GM21723 (cell line): ENCODE measurements around the gene TAL2.
A peak's percentile ranks its signal among the peaks of the same experiment; 100 is the strongest.
"Not testable (repeated sequence)": the region's sequence is repeated elsewhere in the genome, so short reads cannot be mapped to it uniquely, and the experiment has no call there.

Source experiments
- ATAC-seq: cut with Tn5 transposase; IDR thresholded peaks from one replicate; pipeline ENCODE4 v1.9.1; 2021; ENCODE audit warnings: mild to moderate bottlenecking, moderate library complexity; ENCODE audit not compliant: unreplicated experiment

Gene TAL2

DNA sequence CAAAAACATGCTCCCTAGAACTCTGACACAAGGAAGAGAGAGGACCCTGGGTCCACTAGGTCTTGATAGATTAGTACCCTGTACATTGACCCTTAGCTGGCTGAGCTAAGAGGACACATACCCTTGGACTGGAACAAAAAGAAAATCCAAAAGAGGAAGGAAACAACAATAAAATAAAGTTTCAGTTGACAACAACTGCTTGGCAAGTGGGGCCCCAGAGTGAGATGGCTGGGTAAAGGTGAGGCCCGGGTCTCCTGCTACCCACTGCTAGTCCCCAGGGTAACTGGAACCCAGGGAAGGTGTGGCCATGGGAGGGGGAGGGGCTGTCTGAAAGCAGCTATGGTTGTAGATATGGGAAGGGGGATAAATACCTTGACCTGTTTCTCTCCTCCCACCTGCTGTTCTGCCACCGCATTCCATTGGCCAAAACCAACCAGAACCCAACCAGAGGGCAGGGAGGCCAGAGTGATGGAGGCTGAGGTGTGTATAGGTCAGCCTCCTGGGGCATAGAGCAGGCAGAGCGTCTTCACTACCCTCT, 11.7 kb downstream of the TAL2 start:
- ATAC-seq: no peak

DNA sequence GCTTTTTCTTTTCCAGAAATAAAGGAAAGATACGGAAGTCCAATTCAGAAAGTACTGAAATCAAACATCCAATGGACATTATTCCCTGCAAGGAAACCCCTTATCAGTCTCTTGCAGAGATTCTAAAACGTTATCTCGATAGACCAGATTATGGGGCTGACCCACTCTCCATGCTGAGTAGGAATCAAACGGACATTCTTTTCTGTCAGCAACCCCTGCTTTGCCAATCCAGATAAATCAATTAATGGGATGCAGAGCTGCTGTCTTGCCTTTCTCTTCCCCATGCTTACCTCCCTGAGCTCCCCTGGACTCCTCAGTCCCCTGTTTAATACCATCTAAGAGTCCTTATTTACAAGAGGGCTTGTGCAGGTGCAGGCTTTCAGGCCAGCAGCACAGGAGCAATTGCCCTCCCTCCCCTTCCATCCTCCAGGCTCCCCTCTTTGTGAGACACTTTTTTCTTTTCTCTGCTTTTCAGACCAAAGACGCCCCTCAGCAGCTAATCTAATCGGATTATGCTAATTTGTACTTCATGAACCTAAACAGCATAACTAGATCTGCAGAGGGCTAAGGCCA, 14.2 kb downstream of the TAL2 start:
- no peak for ATAC-seq

DNA sequence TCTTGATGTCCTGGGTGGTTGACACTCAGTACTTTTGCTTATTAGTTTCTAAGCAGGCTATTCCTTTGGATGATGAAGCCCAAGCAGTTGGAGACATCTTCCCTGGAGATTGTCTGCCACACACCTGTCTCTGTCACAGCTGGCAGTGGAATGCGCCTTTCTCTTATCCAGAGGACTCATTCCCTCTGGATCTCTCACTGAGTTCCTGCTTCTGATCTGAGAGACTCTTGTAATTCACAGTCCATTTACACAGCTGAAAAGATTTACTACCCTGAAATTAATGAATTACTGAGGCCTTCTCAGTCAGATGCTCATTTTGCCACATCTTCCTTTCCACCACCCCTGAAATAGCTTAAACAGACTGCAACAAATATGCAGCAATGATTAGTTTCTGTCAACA, 15.9 kb downstream of the TAL2 start:
- ATAC-seq: no peak

DNA sequence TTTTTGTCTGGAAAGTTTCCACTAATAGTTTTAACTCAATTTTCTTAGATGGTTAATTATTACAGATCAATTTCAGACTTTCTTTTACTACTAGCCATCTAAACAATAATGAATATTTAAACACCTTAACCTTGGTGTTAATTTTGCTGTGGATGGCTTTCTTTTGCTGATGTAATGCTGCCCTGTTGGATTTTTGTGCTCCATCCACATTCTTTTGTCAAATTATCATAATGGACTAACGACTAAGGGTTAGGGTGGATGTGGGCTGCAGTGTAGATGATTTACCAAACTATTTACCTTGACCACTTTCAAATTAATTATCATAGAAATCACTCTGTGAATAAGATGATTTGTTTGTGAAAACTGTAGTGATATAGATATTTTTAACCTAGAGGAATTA, 16.5 kb downstream of the TAL2 start:
- no peak for ATAC-seq

DNA sequence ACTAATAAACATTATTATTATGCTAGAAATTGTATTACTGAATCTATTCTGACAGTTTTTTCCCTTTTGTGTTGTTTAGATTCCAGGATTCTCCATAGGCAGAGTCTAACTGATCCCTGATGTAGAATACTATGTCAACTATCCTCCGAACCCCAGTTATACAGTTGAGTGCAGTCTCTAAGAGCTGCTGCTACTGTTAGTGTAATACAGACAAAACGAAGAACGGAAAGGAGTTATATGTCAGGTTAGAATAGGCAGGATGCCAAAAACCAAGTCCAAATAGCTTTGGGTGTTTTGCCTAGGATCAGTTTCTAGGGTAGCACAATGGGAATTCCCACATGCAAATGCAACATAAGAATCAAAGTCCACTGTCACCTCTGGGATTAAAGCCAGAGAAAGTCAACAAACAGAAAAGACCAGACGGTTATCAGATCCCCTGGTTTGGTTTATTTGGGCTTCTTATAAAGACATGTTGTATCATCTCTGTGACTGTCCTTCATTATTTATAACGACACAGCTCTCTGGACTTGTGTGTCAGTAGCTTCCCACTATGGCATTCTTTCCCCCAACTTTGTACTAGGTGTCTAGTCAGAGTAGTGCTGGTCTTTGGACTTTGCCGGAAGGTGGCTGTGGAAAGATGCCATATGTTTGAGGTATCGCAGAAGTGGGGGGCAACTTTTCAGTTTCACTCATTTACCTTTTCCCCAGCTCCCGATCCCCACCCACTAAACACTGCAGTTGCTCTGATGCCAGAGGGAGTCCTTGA, 17.2 kb downstream of the TAL2 start:
- ATAC-seq: no peak

DNA sequence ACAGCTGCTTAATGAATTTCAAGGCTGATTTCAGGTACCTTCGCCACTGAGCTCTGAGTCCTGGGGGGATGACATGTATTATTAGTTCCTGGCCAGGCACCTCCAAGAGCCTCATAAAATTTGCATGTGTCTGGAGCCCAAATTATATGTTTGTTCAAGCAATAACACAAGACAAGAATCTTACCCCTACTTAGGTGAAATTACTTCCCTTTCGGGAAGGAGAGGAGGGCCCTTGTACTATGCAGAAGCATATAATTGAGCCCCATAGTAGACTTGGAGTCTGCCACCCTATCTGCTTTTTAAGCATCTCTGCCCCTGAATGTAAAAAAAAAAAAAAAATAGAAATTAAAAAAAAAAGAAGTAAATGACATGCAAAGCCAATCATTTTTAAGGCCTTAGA, 19.1 kb downstream of the TAL2 start:
- ATAC-seq: no peak

DNA sequence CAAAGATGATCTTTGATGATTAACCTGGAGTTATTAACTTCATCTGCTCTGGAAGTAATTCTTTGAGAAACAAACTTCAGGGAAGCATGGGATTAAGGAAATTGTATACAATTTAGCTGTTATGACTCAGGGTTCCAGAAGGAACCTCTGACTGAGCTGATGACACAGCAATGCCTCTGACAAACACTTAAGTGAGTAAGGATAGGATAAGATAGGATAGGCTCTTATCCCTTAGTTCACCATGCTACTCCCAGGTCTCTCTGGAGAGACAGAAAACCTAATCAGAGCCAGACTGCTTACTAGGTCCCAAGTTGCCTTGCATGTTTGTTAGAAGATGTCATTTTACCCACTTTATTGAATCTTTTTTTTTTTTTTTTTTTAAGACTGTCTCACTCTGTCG, 19.5 kb downstream of the TAL2 start:
- ATAC-seq: no peak

DNA sequence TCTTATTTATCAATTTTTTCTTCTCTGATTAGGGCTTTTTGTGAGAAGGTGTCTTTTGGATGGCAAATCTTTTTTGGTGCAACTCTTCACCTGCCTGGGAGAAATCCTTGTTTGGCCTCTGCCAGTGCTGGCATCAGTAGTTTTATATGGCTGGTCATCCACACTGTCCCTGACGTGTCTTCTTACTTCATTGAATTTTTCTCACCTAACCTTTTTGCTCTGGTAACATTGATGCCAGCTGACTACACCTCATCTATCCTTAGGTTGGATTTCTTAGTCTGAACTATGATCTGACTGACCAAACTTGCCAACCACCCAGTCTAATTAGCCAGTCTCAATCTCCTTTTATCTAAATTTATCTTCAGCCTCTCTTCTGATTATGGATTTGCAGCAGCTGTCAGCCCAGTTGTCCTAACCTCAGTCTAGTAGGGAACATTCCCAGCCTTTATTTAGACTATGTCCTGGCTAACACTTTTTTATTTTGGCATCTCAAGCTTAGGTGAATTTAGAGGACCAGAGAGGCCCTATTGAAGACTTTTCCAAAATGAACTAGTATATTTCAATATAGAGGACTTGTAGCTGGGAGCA, 21.5 kb downstream of the TAL2 start:
- ATAC-seq: no peak

DNA sequence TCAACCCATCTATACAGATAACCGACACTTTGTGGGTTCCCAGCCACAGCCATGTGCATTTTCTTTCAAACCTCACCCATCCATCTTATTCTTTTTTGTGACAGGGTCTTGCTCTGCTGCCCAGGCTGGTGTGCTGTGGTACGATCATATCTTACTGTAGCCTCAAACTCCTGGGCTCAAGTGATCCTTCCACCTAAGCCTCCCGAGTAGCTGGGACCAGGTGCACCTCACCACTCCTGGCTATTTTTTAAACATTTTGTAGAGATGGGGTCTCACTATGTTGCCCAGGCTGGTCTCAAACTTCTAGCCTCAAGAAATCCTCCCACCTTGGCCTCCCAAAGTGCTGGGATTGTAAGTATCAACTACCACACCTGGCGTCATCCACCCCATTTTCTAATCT, 24.7 kb downstream of the TAL2 start:
- ATAC-seq: no peak

DNA sequence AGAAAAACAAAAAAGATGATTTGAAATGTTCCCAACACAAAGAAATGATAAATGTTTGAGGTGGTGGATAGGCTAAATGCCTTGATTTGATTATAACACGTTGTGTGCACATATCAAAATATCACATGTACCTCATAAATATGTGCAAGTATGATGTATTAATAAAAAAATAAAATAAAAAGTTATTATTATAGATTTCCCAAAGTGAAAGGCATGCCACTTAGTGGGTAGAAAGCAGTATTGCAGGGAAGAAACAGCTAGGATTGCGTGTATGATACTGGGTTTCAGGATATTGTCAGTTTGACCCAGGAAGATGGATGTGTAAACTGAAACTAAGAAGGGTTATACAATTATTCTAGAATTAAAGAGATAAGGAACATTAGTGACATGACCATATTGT, 28.5 kb downstream of the TAL2 start:
- no peak for ATAC-seq

DNA sequence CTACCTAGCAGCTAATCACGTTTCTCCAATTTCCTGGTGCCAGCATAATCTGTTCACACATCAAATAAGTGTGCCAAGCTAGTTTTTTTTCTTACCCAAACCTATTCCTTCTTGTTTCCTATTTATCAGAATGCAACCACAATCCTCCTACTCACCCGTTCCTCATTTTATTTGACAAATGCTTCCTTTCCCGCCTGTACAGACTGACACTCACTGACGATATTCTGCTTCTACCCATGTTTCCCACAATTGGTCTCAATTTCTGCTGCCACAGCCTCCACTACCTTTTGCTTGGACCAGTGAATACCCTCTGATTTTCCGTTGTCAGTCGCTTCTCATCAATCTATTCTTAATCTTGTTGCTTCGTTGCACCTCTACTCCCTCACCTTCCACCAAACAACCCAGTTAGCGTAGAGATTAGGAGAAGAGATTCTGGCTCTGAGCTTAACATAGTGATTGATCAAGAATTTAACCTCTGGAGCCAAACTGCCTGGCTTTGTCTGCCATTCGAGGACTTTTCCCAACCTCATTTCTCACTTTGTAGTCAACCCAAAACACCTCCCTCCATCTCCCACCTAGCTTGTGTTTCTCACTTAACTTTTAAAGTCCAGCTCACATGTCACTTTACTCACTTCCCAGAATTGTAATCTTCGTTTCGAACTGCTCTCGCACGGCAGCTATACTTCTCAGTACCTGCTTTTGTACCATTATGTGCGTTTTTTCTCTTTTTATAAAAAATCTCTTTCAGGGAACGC, 31.4 kb downstream of the TAL2 start:
- peak; percentile 39 for ATAC-seq

DNA sequence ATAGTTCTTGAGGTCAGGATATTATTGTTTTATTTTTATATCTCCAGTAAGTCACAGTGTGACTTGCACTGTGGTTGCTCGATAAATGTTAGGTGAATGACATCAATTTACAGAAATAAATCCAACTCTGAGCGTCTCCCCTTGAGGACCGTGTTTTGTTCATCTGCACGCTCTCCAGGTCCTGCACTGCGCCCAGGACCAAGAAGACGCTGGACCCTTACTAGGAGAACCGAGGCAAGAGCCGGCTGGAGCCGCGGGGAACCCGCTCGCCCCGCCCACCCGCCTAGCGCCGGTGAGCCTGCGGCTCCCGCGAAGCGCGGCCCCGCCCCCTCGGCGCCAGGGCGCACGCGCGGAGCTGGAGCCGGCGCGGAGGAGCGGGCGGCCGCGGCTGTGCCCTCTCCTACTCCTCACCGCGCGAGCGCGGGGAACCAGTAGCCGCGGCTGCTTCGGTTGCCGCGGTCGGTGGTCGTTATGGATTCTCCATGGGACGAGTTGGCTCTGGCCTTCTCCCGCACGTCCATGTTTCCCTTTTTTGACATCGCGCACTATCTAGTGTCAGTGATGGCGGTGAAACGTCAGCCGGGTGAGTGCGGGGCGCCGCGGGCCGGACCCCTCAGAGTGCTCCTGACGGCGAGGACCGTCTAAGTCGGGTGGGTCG, 32.1 kb downstream of the TAL2 start, which contains the start of gene TMEM38B:
Gene TMEM38B (plus strand): TSS at position 352 of the 658 bp plus-strand sequence. CDS start 120 bp downstream, at position 472.
- ATAC-seq: peak; percentile 72

DNA sequence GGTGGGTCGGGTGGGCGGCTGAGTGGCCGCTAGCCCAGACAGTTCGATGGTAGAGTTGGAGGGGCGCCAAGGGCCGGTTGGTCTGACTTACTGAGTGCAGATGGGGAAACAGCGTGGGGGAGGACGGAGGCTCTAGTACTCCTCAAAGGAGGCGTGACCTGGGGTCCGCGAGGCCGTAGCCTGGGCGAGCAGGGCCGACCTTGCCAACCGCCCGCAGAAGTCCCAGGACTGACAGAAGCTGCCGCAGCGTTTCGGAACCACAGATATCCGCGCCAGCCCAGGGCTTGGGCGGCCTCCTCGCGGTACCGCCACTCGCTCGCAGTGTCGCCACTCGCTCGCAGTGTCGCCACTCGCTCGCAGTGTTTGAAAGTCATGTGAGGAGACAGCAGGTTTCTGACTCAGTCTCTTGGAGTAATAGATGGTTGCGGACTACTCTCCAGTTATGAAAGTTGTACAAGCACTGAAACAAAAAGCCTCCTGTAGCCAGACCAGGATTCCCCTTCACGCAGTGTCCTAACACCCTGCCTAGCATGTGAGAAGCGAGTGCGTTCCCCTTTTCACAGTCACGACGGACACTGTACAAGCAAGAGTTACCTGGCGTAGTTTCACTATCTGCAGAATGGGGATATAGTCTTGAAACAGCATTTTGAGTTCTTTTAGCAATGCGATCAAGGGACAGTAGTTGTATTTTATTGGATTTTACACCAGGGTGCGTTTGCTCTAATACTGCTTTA, 32.8 kb downstream of the TAL2 start:
- peak; percentile 68 for ATAC-seq

DNA sequence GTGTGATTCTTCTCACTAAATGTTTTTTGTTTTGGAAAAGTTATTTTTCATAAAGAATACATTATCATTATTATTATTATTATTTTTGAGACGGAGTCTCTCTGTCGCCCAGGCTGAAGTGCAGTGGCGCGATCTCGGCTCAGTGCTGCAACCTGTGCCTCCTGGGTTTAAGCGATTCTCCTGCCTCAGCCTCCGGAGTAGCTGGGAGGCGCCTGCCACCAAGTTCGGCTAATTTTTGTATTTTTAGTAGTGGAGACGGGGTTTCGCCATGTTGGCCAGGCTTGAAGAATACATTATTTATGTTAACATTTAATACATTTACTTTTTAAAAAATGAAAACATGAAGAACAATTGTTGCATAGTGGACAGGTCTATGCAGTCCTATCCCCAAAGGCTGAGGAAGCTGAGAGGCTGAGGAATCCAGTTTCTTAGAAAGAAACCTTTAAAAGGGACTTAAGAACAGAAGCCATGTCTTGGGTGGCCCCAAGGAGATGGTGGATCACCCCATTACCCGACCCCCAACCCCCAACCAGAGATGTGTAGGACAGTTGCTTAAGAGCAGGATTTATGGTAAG, 34.0 kb downstream of the TAL2 start:
- no peak for ATAC-seq

DNA sequence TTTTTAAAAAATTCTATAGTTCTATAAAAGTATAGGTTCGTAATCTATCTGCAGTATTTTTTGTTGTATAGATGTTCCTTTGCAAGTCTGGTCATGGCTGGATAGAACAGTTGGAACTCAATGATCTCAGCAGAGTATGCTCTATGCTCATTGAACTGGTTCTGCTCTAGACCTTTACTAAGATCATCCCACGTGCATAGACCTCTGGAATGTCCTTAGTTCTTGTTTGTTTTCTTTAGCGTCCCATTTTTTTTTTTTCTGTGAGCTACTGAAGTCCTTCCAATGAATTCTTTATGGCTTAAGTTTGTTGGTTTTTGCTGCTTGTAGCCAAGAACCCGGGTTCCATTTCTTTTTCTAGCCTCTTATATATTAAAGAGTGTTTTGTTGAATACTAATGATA, 35.6 kb downstream of the TAL2 start:
- ATAC-seq: no peak

DNA sequence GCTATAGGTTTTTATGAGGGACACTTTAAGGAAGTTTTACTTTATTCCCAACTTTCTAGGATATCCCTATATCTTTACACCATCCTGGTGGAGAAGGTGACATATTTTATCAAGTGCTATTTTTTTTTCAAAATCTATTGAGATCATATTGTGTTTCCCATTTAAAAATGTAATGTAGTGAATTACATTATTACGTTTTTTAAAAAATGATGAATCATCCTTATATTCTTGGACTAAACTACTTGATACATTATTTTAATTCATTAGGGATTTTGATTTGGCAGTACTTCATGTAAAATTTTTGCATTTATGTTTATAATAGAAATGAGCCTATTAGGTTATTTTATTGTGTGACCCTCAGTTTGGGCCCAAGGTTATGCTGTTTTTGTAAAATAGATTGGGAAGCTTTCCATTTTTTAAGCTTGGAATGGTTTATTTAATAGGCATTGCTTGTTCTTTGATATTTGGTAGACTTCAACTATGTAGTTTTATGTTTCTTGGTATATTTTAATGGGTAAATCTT, 36.2 kb downstream of the TAL2 start:
- ATAC-seq: no peak

DNA sequence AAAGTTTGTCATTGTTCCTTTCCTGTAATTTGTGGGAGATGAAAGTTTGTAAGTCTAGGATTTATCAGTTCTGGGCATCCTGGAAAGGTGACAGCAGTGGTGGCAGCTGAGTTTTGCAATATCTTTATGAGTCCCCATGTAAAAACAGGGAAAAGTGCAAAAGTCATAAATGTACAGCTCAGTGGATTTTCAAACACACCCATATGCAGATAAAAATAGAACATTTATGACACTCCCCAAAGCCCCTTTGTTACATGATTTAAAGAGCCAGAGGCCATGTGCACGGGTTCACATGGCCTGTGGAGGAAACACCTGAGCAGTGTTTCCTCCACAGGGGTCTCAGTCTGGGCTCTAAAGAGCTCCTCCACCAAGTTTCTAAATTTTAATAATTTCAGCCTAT, 38.4 kb downstream of the TAL2 start:
- ATAC-seq: no peak

DNA sequence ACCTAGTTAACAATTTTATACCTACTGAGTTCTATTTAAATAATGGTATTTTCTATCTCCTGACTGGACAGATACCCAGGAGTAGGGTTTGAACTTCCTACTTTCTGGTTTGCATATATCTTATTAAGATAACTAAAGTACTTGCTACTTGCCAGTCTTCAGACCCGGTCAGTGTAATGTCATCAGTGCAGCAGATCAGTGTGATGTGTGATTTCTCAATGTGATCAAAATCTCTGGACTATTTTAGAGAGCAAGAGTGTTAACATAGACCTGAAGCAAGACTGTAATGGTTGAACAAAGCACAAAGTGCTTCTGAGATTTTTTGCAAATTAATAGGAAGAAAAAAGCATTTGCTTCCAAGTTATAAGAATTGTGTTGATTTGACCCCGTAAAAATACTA, 38.9 kb downstream of the TAL2 start:
- no peak for ATAC-seq

DNA sequence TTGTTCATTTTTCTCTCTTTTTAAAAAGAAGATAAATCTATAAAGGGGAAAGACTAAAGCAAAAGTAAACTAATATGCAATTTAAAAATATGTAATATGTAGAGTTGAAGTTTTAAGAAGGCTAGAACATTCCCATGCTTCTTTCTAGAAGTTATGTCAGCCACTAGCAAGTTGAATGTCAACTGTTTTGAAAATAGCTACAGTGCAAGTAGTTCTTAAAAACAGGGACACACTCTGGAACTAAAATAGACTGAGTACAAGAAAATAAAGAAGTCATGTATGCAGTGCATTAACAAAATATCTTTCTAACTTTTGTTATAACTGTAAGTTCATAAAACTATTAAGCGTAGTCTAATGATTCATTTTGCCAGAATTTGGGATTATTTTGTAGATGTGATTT, 40.0 kb downstream of the TAL2 start:
- no peak for ATAC-seq

DNA sequence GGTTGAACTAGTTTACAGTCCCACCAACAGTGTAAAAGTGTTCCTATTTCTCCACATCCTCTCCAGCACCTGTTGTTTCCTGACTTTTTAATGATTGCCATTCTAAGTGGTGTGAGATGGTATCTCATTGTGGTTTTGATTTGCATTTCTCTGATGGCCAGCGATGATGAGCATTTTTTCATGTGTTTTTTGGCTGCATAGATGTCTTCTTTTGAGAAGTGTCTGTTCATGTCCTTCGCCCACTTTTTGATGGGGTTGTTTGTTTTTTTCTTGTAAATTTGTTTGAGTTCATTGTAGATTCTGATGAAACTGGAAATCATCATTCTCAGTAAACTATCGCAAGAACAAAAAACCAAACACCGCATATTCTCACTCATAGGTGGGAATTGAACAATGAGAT, 41.4 kb downstream of the TAL2 start:
- not testable (repeated sequence) for ATAC-seq
